ENCODE measurements around the gene LRFN3.
A peak's percentile ranks its signal among the peaks of the same experiment; 100 is the strongest.
"Not testable (repeated sequence)": the region's sequence is repeated elsewhere in the genome, so short reads cannot be mapped to it uniquely, and the experiment has no call there.

The LRFN3 gene

GRCh38 chr19:35905178-35905727, 30.9 kb upstream of the LRFN3 start:
- no peak for FAIRE-seq

- no peak for FAIRE-seq
These were observed 28.8 kb upstream of the LRFN3 start for GRCh38 chr19:35907377-35907745.

GRCh38 chr19:35908010-35908441, 28.1 kb upstream of the LRFN3 start, which contains the start of gene TYROBP:
Gene TYROBP, minus strand, starts transcription at chr19:35908295. Its CDS starts 67 bp downstream, at chr19:35908228.
- no peak for FAIRE-seq

- no peak for FAIRE-seq
These were observed 27.0 kb upstream of the LRFN3 start for GRCh38 chr19:35908973-35909683.

- FAIRE-seq, result no peak
These were observed 26.5 kb upstream of the LRFN3 start for GRCh38 chr19:35909684-35910035.

- not testable (repeated sequence) for FAIRE-seq
These were observed 25.8 kb upstream of the LRFN3 start for GRCh38 chr19:35910355-35910754.

- no peak for FAIRE-seq
These were observed 25.0 kb upstream of the LRFN3 start for GRCh38 chr19:35911173-35911572.

- no peak for FAIRE-seq
These were observed 24.4 kb upstream of the LRFN3 start for GRCh38 chr19:35911790-35912189.

GRCh38 chr19:35913589-35913988, 22.6 kb upstream of the LRFN3 start:
- no peak for FAIRE-seq

GRCh38 chr19:35915443-35915842, 20.7 kb upstream of the LRFN3 start:
- FAIRE-seq, result no peak

GRCh38 chr19:35919306-35919705, 16.9 kb upstream of the LRFN3 start:
- no peak for FAIRE-seq

GRCh38 chr19:35921012-35921411, 15.2 kb upstream of the LRFN3 start:
- FAIRE-seq, result no peak

- no peak for FAIRE-seq
These were observed 10.7 kb upstream of the LRFN3 start for GRCh38 chr19:35925501-35925900.

GRCh38 chr19:35928507-35928906, 7.7 kb upstream of the LRFN3 start:
- no peak for FAIRE-seq

GRCh38 chr19:35929876-35930275, 6.3 kb upstream of the LRFN3 start:
- FAIRE-seq, result no peak

- FAIRE-seq, result peak; percentile 98
These were observed 4.9 kb upstream of the LRFN3 start for GRCh38 chr19:35931161-35931873.

GRCh38 chr19:35931874-35932202, 4.3 kb upstream of the LRFN3 start:
- no peak for FAIRE-seq

- no peak for FAIRE-seq
These were observed 3.8 kb upstream of the LRFN3 start for GRCh38 chr19:35932291-35932936.

GRCh38 chr19:35936738-35937268, 629 bp downstream of the LRFN3 start:
- no peak for FAIRE-seq

GRCh38 chr19:35937345-35938281, 1.4 kb downstream of the LRFN3 start:
- FAIRE-seq, result no peak

GRCh38 chr19:35938282-35939224, 2.4 kb downstream of the LRFN3 start:
- no peak for FAIRE-seq

All from G401.6 (cell line).